Lung (tissue), 12 donors: ENCODE measurements around the gene CDCA4. TPM values are rescaled to one million over a fixed set of nuclear protein-coding genes. Genes with fewer than 3 reads are reported as not detected.

Experiments
- ATAC-seq: fragments of 200-7000 bp; cut with Tn5 transposase; one replicate; pipeline ENCODE4 v1.9.1; 2020; ENCODE audit warnings: moderate number of reproducible peaks; ENCODE audit not compliant: insufficient read depth, low FRiP score
- DNase-seq, 3 donors: peaks; one replicate each; pipeline ENCODE4 v3.0.0-alpha.2; 2013 to 2017
- H3K27ac ChIP-seq, 2 donors: one replicate each; pipeline ENCODE4 v1.5.1; 2013; ENCODE audit warnings: mild to moderate bottlenecking in 2 of 2, moderate library complexity in 2 of 2, control low read depth in 1 of 2, inconsistent platforms in 1 of 2, low read depth in 1 of 2, low read length in 1 of 2
- H3K27me3 ChIP-seq, 3 donors: one replicate each; pipeline ENCODE4 v1.5.1; 2013; ENCODE audit warnings: low read length in 2 of 3; ENCODE audit not compliant: control insufficient read depth in 3 of 3, insufficient read depth in 3 of 3
- H3K36me3 ChIP-seq, 4 donors: one replicate each; pipeline ENCODE4 v1.5.1; 2013; ENCODE audit warnings: low read length in 4 of 4, mild to moderate bottlenecking in 1 of 4, moderate library complexity in 1 of 4; ENCODE audit not compliant: control insufficient read depth in 4 of 4, insufficient read depth in 4 of 4
- H3K4me1 ChIP-seq, 5 donors: one replicate each; pipeline ENCODE4 v1.5.1; 2013; ENCODE audit warnings: low read length in 5 of 5, mild to moderate bottlenecking in 2 of 5, moderate library complexity in 1 of 5; ENCODE audit not compliant: control insufficient read depth in 5 of 5, insufficient read depth in 5 of 5
- H3K4me3 ChIP-seq: one replicate; pipeline ENCODE4 v1.5.1; 2013; ENCODE audit warnings: mild to moderate bottlenecking, control low read depth, moderate library complexity
- H3K9ac ChIP-seq, 2 donors: one replicate each; pipeline ENCODE4 v1.5.1; 2013; ENCODE audit warnings: low read length in 2 of 2, control low read depth in 1 of 2; ENCODE audit not compliant: insufficient read depth in 1 of 2
- H3K9me3 ChIP-seq, 4 donors: one replicate each; pipeline ENCODE4 v1.5.1; 2013; ENCODE audit warnings: low read length in 3 of 4, mild to moderate bottlenecking in 1 of 4, moderate library complexity in 1 of 4; ENCODE audit not compliant: control insufficient read depth in 4 of 4, insufficient read depth in 3 of 4
- WGBS, 2 donors: extraction: QIAGEN DNeasy Blood & Tissue Kit; methylation state at CpG; one replicate each; pipeline ENCODE4 v1.1.7; 2013; 5-methylcytosine and 5-hydroxymethylcytosine counted together
- polyA plus RNA-seq, 2 donors: library from polyadenylated mRNA; stranded (reverse); fragments of 200-250 nt; gene quantifications; one replicate each; pipeline ENCODE4 v1.2.1, GENCODE V29; 2013
- total RNA-seq, 2 donors: library from RNA; depleted of rRNA in 1 of 2; stranded (reverse); fragments of >200 nt in 1 of 2; gene quantifications; one replicate each; pipeline ENCODE4 v1.2.1, GENCODE V29; 2014 to 2021
- TF ChIP-seq, protein P1 (sequence below): IDR thresholded peaks from 2 replicates; pipeline ENCODE4 v1.5.1; 2012; ENCODE audit warnings: mild to moderate bottlenecking; ENCODE audit errors: control extremely low read depth, extremely low read depth
- donor health status: control.
- donor health status: control.
- donor health status: Bipolar disorder and iron deficiency.
- donor health status: healthy.
- donor health status: DM: yes; HTN: yes; CAD: no.

CDCA4 gene
- total and polyA plus RNA-seq, 4 donors: 7.5 to 9.8 (median 8.2) TPM

- peaks cover 5 to 53% (median 19%) of the 10 kb centered on the region in 5 donors for H3K4me1 ChIP-seq
- DNase-seq (no peak), ATAC-seq (no peak)
- H3K27me3 ChIP-seq: no peaks in the 10 kb centered on the region
- 94% methylated on average over 12 of the region's 12 CpGs for WGBS, 2 donors
- H3K27ac ChIP-seq: peak overlapping the region in 1 of 2 donors; percentile 92
- H3K9ac ChIP-seq: no peak overlapping the region
- no peaks in the 10 kb centered on the region for H3K36me3 ChIP-seq
- H3K4me3 ChIP-seq: no peak overlapping the region
- TF ChIP-seq, protein P1, sequence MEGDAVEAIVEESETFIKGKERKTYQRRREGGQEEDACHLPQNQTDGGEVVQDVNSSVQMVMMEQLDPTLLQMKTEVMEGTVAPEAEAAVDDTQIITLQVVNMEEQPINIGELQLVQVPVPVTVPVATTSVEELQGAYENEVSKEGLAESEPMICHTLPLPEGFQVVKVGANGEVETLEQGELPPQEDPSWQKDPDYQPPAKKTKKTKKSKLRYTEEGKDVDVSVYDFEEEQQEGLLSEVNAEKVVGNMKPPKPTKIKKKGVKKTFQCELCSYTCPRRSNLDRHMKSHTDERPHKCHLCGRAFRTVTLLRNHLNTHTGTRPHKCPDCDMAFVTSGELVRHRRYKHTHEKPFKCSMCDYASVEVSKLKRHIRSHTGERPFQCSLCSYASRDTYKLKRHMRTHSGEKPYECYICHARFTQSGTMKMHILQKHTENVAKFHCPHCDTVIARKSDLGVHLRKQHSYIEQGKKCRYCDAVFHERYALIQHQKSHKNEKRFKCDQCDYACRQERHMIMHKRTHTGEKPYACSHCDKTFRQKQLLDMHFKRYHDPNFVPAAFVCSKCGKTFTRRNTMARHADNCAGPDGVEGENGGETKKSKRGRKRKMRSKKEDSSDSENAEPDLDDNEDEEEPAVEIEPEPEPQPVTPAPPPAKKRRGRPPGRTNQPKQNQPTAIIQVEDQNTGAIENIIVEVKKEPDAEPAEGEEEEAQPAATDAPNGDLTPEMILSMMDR: no peak
- H3K9me3 ChIP-seq: peaks cover 0 to 3% (median 0%) of the 10 kb centered on the region in 4 donors
Observed at GRCh38 chr14:104971447-104972240, 49.2 kb downstream of the CDCA4 start.

GRCh38 chr14:104970231-104971068 is 50.4 kb downstream of the CDCA4 start:
- H3K27me3 ChIP-seq: no peaks in the 10 kb centered on the region
- peaks cover 5 to 48% (median 19%) of the 10 kb centered on the region in 5 donors for H3K4me1 ChIP-seq
- H3K9me3 ChIP-seq: peaks cover 0 to 3% (median 0%) of the 10 kb centered on the region in 4 donors
- no peak for ATAC-seq
- WGBS, 2 donors: 76 to 86% methylated on average over 18 to 19 of the region's 19 CpGs
- peak in 1 of 3 donors; percentile 17 for DNase-seq
- no peak overlapping the region for H3K4me3 ChIP-seq
- no peak overlapping the region for H3K9ac ChIP-seq
- TF ChIP-seq, protein P1: no peak
- peak overlapping the region in 1 of 2 donors; percentile 50 for H3K27ac ChIP-seq
- H3K36me3 ChIP-seq: no peaks in the 10 kb centered on the region

DNA sequence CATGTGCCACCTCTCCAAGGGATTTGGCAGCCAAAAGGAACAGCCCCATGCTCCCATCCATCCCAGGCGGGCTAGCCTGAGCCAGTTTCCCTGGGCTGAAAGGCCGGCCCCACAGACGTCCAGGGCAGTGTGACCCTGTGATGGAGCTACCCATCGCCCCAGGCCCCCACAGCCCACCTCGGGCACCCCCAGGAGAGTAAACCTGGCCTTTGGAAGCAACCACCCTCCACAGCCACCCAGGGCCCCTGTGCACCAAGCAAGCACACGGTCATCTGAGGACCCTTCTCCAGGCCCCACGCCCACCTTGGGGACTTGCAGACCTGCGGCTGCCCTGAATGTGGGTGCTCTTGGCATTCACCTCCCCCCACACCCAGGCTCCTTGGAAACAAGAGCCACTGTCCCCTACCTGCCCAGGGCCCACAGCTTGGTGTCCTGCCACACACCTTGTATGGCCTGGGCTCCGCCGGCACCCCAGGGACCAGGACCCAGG is 51.1 kb downstream of the CDCA4 start:
- DNase-seq (no peak), ATAC-seq (no peak)
- Histone ChIP-seq H3K27me3 (no peaks in the 10 kb centered on the region), H3K9me3 (peaks cover 0 to 3% (median 0%) of the 10 kb centered on the region in 4 donors), H3K27ac (peak overlapping the region in 1 of 2 donors; percentile 48), H3K4me1 (peaks cover 5 to 46% (median 19%) of the 10 kb centered on the region in 5 donors), H3K9ac (no peak overlapping the region), H3K36me3 (no peaks in the 10 kb centered on the region), H3K4me3 (no peak overlapping the region)
- 90 to 91% methylated on average over 9 to 10 of the region's 10 CpGs for WGBS, 2 donors
- TF ChIP-seq, protein P1: no peak
